ENCODE data around the gene EIF6.
A peak's percentile ranks its signal among the peaks of the same experiment; 100 is the strongest.

- no peak for TF ChIP-seq ZNF48 (tag by site-specific recombination; IDR thresholded peaks at IDR 0.05)
- TF ChIP-seq PRDM1 (tag by site-specific recombination; IDR thresholded peaks at IDR 0.05): no peak
- TF ChIP-seq ZNF394 (tag by site-specific recombination; IDR thresholded peaks at IDR 0.05; ENCODE audit: borderline replicate concordance): peak; percentile 75; the same call in 1 of the 2 replicates
- TF ChIP-seq CTCF (tag by site-specific recombination; IDR thresholded peaks at IDR 0.05): no peak
- TF ChIP-seq, protein P1, sequence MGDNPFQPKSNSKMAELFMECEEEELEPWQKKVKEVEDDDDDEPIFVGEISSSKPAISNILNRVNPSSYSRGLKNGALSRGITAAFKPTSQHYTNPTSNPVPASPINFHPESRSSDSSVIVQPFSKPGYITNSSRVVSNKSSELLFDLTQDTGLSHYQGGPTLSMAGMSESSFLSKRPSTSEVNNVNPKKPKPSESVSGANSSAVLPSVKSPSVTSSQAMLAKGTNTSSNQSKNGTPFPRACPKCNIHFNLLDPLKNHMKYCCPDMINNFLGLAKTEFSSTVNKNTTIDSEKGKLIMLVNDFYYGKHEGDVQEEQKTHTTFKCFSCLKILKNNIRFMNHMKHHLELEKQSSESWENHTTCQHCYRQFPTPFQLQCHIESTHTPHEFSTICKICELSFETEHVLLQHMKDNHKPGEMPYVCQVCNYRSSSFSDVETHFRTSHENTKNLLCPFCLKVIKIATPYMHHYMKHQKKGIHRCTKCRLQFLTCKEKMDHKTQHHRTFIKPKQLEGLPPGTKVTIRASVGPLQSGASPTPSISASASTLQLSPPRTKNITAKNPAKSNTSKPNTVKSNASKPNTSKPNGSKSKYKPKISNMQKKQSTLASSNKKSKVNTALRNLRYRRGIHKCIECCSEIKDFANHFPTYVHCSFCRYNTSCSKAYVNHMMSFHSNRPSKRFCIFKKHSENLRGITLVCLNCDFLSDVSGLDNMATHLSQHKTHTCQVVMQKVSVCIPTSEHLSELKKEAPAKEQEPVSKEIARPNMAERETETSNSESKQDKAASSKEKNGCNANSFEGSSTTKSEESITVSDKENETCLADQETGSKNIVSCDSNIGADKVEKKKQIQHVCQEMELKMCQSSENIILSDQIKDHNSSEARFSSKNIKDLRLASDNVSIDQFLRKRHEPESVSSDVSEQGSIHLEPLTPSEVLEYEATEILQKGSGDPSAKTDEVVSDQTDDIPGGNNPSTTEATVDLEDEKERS (tag by site-specific recombination; IDR thresholded peaks at IDR 0.05): no peak
- peak; percentile 61; the same call in 1 of the 2 replicates for TF ChIP-seq ZBTB21 (tag by site-specific recombination; IDR thresholded peaks at IDR 0.05)
Measured at GRCh38 chr20:35305682-35306556, 21.3 kb upstream of the EIF6 start.

Data from HEK293 (cell line).